Stimulated activated CD4-positive, alpha-beta T cell treated with anti-CD3 and anti-CD28 coated beads, Interleukin-4, amount 100 ng/mL, for 24 hours (primary cell): ENCODE results near the gene PBX3.

Source experiments
- DNase-seq: peaks from one replicate; pipeline ENCODE4 v3.0.0-alpha.2; 2020

PBX3 gene

DNA sequence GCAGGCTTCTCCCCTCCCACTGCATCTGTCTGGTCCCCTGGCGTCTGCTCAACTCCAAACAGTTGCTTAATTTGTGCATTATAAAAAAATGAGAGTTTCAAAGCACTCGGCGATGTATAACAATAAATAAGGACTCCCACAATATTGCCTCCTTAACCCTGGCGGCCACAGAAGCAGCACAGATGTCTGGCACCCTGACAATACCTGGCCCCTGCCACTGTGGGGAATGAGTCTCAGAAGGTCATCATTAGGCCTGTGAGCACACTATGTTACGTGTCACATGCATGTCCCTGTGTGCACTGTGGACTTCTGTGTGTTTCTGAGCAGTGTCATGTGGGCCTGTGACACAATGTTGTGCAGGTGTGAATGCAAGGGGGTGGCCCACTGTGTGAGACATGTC lies 236.5 kb downstream of the PBX3 start:
- no peak for DNase-seq

DNA sequence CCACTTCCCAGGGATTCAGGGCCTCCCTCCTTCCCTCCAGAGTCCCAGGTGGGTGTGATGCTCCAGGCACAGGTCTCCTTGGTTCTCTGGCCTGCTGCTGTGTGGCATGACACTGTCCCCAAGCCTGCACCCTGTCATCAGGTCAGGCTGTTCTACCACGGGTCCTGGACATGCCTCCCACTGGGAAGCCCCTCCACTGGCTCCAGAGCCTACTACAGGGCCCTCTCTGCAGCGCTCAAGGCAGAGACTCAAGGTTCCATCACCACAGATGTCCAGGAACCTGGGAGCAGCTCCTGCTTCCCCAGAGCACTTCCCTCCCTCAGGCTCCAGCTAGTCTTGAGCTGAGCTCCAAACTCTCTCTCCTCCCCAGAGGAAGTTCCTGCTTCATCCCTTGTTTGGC lies 237.3 kb downstream of the PBX3 start:
- no peak for DNase-seq

DNA sequence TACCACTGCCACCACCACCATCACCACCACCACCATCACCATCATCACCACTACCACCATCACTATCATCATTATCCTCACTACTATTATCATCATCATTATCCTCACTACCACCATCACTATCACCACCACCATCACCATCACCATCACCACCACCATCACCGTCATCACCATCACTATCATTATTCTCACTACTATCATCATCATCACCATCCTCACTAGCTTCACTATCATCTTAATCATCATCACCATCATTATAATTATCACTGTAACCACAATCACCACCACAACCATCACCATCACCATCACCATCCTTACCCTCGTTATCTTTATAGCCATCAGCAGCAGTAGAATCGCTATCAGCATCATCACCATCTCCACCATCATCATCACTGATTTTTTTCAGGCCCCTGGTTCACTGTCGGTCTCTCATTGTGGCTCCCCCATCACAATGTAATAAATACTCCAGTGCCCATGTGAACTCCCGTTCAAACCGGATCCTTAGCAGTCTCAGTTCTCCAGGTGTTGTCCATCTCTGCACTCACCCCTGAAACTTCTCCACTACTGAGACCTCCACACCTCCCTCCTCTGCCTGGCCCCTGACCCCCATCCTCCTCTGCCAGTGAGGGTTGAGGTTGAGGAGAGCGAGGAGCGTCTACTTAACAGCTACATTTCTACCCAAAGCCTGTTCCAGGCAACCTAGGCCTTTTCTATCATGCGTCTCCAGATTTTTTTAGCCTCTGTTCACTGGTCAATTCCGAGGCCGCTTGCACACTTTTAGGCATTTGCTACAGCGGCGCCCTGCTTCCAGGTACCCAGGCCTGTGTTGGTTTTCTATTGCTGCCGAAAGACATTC lies 238.2 kb downstream of the PBX3 start:
- DNase-seq = no peak

DNA sequence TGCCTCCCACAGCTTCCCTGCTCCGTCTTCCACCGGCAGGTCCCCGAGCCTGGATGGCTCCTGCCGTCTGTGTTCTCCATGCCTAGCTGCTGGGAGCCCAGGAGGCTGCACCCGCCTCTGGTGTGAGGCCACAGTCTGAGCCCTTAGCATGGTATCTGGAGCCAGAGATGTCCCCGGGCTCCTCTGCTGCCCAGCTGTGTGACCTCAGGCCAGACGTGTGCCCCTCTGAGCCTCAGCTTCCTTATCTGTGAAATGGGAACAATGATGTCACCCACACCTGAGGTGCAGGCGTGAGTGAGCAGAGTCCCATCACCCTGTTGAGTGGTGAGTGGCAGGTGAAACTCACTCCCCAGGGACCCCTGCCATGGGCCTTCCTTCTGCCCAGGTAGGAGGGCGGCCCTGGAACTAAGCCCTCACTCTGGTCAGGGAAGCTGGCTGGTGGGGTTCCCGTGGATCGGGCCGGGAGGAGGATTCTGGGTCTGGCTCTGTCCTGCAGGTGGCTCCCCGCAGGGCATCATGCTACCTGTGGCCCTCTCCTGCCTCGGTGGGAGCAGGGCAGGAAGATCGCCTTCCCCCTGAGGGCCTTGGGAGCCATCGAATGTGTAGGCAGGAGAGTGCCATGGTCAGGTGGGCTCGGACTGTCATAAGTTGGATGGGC lies 239.0 kb downstream of the PBX3 start:
- no peak for DNase-seq

DNA sequence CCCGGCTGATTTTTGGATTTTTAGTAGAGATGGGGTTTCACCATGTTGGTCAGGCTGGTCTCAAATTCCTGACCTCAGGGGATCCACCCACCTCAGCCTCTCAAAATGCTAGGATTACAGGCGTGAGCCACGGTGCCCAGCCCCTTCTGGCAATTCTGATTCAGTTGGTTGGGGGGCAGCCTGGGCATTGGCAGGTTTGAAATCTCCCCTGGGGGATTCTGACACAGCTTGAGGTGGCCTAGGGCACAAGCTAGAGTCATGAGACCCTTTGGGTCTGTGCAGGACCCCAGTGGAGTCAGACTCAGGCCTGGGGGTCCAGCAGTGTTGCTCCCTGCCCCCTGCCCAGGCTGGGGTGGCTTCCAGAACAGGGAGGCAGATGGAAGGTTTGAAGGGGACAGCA lies 239.8 kb downstream of the PBX3 start:
- DNase-seq = no peak

DNA sequence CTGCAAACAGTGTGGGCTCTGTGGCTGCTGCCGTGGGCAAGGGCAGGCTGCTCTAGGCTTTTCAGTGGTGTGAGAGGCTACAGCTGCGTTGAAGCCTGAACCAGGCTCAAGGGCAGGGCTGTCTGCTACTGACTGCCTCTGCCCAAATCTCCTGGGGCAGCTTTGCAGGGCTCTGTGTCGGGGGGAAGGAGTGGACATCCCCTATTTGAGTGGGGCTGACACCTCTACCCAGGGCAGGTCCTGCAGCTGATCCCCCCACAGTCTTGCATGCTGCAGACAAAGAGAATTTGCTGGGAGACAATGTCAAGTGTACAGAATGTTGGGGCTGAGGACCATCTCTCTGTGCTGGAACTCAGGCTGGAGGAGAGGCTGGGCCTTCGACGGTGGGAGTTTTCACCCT lies 240.2 kb downstream of the PBX3 start:
- no peak for DNase-seq

DNA sequence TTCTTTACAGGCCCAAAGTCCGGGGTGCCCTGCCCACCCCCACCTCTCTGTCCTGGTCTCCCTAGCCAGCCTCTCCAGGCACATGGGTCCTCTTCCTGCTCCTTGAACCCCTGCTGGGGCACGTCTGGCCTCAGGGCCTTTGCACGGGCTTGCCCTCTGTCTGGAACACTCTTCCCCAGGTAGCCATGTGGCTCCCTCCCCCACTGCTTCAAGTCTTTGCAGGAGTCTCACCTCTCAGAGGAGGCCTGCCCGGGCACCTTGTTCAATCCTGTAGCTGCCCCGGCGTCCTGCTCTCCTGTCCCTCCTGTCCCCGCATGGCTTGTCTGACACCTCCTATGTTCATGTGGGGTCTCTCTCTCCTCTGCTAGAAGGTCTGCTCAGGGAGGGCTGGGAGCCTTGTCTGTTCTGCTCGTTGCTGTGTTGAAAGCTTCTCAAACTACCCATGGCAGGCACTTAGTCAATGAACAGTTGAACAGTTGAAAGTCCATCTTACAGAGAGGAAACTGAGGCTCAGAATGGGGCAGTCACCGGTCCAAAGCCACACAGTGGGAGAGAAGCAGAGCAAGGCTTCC lies 241.4 kb downstream of the PBX3 start:
- DNase-seq = no peak

DNA sequence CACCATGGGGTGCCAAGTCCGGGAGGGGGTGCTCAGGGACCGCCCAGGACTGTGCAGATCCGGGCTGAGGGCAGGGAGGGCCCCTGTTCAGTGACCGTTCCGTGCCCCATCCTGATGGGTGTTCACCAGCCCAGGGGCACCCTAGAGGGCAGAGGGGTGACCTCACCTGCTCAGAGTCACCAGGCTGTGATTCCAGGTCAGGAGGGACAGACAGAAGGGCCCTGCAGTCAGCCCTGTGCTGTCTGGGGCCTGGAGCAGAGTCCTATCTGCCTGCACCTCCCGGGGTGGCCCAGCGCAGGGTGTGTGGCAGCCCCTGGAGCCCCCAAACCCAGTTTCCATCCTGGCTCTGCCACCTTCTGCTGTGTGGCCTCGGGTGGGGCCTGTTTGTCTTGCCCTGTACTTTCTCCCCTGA lies 241.9 kb downstream of the PBX3 start:
- DNase-seq = no peak

DNA sequence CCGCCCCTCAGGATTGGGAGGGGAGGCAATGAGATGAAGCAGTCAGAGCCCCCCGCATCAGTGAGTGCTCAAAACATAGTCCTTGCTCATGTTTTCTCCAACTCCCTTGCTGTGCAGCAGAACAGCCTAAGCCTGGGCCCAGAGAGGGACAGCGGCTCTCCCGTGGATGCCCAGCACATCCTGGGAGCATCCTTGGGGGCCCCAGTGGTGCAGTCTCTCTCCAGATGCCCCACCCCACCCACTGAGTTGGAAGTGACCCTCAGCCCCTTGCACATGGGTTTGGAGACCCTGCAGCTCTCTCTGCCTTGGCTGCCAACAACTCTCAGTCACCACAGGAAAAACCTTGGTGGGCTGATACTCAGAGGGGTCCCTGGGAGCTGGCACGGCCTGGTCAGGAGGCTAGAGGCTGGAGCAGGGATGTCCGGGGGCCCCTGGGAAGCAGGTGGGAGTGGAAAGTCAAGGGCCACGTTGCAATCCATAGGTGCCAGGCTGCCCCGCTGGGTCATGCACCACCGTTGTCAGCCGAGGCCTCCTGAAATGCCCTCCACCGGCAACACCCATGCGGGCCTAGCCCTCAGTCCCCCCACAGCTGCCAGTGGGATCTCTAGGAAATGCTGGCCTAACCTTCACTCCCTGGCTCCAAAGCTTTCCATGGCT lies 242.5 kb downstream of the PBX3 start:
- no peak for DNase-seq

DNA sequence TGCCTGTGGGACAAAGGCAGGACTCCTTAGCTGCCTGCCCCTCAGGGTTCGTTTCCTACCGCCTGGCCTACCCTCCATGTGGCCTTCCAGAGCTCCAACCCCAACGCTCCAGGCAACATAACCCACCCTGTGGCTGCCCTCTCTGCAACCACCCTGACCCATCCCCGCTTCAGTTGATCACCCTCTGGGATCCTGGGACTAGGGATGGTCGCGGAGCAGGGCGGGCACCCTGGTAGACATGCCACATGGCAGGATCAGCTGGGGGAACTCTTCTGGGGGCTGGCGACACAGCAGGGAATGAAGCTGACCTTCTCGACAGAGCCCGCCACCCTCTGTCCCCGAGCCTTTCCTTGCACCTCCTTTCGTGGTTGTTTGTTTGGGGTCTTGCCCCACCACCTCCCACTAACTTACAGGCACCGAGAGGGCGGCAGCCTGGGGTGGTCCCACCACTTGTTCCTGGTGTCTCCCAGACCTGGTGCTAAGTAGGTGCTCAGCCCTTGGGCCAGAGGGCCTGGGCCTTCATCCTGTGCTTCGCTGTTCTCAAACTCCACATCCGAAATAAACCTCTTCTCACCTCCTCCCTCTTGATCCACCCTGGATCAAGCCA lies 243.1 kb downstream of the PBX3 start:
- no peak for DNase-seq

DNA sequence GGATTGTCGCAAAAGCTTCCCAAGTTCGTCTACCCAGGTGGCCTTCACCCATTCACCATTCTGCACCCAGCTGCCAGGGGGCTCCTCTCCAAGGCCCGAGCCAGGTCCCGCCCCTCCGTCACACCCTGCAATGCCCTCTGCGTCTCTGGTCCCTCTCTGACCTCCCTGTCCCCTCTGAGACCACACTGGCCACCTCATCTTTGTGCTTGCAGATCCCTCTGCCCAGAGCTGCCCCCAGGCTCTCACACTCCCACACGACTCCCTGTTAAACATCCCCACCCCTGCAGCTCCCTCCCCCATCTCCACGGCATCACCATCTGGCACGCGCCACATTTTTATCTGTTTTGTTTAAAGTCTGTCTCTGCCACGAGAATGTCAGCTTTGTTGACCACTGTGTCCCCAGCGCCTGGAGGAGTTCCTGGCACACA lies 243.6 kb downstream of the PBX3 start:
- no peak for DNase-seq

DNA sequence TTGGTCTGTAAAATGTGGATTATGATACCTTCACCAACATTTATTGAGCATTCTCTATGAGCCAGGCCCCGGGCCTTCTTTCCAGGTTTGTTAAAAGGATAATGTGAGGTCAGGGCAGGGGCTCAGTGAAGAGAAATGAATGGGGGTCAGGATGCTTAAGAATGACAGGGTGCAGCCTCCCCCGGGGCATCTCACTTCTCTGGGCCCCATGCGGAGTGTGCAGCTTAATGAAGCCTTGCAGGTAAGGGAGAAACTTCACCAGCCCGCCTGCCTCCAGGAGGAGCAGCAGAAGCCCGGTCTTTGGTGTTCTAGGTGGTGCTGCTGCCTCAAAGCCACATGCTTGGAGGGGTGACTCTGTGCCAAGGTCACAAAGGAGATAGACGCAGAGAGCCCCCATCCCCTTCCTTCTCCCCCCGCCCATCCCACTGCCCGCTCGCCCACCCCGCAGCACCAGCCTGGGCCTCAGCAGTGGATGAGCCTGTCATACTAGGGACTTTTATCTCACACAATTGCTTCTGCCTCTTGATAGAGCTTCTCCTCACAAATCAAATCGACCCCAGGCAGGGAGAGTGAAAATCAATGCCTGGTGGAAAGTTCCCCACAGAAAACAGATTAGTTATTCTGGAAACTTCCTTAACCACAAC lies 244.8 kb downstream of the PBX3 start:
- DNase-seq = no peak

DNA sequence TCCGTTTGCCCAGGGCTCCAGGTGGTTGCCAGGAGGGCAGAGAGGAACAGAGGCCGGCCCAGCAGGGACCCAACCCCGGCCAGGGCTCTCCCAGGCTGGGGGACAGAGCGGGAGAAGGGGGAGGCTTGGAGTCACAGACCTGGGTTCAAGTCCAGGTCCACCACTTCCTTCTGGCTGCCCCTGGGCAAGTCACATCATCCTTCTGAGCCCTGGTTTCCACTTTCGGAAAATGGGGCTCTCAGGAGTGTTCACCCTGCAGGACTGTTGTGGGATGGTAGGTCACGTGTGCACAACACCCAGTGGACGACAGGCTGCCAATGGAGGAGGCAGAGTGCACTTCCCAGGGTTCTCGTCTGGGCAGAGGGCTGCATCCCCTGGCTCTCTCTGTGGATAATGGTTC lies 245.4 kb downstream of the PBX3 start:
- DNase-seq = no peak

DNA sequence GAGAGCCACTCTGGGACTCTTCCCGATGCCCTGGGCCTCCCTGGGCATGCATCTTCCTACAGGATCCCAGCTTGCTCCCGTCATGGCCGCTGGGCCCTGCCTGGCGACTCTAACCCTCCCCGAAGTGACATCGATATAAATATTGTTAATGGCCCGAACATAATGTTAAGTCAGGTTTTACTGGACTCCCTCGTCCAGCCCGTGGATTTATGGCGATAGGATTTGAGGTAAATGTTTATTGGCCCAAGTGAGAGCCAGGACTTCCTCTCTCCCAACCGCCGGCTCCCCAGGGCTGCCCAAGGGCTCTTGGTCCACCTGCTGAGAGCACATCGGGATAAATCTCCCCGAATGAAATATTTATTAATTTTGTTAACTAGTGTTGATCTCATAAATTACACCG lies 246.3 kb downstream of the PBX3 start:
- DNase-seq = no peak

DNA sequence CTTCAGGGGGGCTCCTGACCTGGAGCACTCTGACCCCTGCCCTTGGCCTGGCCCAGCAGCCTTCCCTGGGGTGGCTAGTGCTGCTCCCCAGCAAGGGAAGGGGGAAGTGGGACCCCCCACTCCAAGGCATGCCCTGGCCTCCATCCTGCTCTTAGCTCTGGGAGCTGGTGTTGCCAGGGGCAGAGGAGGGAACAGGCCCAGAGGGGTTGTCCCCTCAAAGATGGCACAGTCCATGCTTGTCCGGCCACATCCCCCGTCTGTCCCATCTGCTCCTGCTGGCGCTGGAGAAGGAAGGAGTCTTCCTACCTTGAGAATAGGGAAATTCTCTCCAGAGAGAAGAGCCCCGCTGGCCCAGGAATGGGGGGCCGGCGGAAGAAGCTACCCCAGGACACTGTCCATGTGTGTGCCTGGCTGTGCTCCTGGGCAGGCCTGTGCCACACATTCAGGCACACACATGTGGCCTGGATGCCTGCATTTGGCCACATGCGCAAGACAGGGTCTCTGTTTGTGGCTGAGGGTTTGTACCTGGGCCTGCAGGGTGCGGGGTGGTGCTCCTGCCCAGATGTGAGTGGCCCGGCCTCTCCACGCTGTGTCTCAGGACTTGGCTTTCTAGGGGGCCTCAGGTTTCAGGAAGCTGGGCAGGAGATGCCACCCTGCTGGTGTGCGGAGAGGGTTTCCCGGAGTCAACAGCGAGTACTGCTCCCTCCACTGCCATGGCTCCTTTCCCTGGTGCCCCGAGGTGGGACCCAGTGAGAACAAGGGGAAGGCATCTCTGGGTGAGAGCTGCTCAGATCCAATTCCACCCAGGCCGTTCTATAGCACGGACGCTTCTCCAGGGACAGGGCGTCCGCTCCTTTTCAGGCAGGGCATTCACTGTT lies 247.1 kb downstream of the PBX3 start:
- no peak for DNase-seq

DNA sequence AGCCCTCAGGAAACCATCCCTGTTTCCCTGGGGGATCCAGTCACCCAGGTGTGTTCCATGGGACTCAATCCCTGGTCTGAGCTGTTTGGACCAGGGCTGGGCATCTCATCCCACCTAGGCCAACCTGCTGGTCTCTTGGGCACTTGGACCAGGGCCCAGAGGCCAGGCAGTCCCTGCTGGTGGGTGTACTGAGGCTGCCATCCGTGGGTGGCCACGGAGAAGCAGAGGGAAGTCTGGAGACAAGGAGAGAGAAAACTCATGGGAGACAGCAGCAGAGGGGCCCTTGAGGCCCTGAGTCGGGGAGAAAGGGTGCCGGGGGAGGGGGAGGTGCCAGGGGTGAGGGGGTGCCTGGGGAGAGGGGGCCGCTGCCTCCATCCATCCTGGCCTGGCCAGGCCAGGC lies 247.8 kb downstream of the PBX3 start:
- no peak for DNase-seq

DNA sequence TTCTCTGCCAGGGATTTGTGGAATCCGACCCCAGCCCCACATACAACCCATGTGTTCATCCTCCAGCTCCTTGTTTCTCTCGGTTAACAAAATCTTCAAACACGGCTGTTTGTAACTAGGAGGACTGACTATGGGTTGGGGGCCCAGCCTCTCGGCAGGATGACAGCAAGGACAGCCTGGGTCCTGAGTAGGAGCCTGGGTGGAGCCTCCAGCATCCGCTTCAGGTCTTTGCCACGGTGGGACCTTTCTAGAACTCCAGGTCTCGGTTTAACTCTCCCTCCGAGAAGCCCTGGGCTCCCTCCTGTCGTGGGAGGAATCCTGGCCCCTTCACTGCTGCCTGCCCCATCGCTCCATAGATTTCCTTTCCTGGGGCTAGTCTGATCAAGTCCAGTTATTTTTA lies 248.5 kb downstream of the PBX3 start:
- no peak for DNase-seq

DNA sequence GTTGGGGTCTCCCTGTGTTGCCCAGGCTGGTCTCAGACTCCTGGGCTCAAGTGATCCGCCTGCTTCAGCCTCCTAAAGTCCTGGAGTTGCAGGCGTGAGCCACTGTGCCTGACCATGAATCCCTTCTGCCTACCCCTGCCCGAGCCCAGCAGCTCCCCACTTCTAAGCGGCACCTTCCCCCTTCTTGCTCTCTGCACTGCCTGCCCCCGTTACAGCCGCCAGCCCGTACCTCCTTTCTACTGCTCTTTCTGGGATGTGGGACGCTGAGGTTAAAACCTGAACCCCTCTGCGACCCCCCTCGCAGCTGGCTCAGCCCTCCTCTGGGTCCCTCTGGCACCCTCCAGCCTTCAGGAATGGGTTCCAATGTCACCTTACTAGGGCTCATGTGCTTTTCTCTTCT lies 249.6 kb downstream of the PBX3 start:
- no peak for DNase-seq

DNA sequence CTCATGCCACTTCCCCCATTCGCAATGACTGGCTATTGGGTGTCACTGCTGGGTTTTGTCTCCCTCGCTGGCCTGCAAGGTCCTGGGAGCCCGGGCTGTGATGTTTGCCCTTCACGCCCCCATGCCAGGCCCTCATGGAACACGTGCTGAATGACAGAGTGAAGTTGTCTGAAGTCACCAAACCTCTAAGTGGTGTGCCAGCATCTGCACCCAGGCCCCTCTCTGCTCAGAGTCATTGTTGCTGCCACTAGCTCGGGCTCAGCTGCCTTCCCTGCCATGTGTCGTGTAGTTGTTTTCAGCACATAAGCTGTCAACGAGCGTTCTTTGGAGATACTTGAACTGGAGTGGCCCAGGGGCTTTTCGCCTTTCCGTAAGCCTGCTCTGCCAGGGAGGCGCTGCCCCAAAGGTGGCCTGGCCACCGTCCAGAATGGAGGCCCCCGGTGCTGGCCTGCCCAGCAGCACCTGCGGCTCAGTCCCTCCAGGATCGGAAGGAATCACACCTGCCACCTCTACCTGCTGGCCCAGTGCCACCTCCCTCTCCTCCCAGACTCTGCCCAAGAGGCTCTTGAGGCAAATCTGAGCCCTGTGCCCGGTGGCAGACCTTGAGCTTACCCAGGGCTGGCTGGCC lies 250.1 kb downstream of the PBX3 start:
- DNase-seq = no peak

DNA sequence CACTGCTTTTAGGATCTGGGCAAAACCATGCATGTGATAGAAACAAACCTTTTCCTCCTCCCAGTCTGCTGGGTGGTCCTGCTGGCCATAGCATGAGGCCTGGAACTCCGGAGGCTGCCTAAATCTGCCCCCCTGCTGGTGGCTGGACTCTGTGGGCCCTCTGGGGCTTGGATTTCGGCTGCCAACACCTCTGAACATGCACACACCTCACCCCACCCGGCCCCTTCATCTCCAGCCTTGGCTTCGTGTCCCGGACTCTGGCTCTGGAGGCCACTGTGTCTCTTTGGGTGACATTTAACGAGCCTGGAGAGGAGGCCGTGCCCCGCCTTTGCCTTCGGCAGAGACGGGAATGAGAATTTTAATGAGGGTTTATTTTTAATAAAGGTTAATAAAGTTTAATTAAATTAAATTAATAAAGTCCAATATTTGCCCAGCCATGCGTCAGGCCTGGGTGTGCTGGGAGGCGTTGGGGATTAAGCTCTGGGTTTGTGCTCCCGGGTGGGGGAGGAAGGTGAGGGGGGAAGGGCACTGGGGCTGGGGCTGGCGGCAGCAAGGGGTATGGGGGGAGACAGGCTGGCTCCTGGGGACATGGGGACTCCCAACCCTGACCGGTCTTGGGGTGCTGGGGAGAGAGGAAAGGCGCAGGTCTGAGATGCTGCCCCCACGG lies 251.8 kb downstream of the PBX3 start:
- DNase-seq = no peak

DNA sequence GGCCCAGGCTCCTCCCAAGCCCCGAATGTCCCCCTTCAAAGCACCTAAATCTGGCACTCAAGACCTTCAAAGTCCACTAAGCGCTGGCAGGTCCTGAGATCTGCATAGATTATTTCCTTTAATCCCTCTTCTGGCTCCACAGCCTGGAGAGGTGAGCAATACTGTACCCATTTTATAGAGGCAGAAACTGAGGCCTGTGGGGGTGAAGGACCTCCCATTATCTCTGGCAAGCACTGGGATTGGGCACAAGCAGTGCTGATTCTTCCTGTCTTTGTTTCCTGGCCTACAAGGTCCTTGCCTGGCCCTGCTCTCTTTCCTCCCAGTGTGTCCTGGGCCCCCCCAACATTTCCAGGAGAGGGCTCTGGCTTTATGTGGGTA lies 252.3 kb downstream of the PBX3 start:
- no peak for DNase-seq
